ENCODE measurements around the gene ZNRF1. TPM values are rescaled to one million over a fixed set of nuclear protein-coding genes. Genes with fewer than 3 reads are reported as not detected.
A peak's percentile ranks its signal among the peaks of the same experiment; 100 is the strongest.

ZNRF1 gene
- total RNA-seq, 1 experiment from 2014 or later: 10.5 TPM

DNA sequence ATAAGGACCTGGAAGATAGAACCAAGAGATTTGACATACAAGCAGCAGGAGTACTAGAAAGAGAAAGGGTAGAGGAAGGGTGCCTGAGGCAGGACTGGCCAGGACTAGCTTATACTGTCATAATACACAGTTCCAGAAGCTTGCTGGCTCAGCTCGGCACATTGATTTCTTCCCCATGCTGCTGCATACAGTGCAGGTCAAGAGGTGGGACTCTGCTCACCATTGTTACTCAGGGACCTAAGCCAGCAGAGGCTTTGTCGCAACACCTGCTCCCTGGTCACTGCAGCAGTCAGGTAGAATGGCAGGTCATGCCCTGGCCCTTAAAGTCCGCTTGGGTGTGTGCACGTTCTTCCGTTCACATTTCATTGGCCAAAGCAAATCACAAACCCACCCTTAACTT lies 85.0 kb downstream of the ZNRF1 start:
- H3K27me3 Mint-ChIP-seq (ENCODE audit: insufficient read depth, unreplicated experiment): no peaks in the 10 kb centered on the region
- no peaks in the 10 kb centered on the region for H3K36me3 Mint-ChIP-seq (ENCODE audit: insufficient read depth, unreplicated experiment)
- no peak for DNase-seq (ENCODE audit: unreplicated experiment)
- CTCF ChIA-PET: interaction anchor here (0.5 kb wide), 1 partner anchor 131 kb away, joined by 3 read pairs; no protein-coding TSS in a partner anchor
- POLR2A ChIA-PET: no interaction called here
- H3K9me3 Mint-ChIP-seq (ENCODE audit: unreplicated experiment): no peaks in the 10 kb centered on the region
- intact Hi-C loops (cut with micrococcal nuclease): no loop called here
- BruUV-seq (replicated peaks): no TSS peak
- no peak overlapping the region for H3K27ac Mint-ChIP-seq (ENCODE audit: low read depth, unreplicated experiment)
- peaks cover 6% of the 10 kb centered on the region for H3K4me1 Mint-ChIP-seq (ENCODE audit: insufficient read depth, unreplicated experiment)
- no peak overlapping the region for H3K4me3 Mint-ChIP-seq (ENCODE audit: unreplicated experiment)
- TF ChIP-seq, protein P1, sequence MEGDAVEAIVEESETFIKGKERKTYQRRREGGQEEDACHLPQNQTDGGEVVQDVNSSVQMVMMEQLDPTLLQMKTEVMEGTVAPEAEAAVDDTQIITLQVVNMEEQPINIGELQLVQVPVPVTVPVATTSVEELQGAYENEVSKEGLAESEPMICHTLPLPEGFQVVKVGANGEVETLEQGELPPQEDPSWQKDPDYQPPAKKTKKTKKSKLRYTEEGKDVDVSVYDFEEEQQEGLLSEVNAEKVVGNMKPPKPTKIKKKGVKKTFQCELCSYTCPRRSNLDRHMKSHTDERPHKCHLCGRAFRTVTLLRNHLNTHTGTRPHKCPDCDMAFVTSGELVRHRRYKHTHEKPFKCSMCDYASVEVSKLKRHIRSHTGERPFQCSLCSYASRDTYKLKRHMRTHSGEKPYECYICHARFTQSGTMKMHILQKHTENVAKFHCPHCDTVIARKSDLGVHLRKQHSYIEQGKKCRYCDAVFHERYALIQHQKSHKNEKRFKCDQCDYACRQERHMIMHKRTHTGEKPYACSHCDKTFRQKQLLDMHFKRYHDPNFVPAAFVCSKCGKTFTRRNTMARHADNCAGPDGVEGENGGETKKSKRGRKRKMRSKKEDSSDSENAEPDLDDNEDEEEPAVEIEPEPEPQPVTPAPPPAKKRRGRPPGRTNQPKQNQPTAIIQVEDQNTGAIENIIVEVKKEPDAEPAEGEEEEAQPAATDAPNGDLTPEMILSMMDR (IDR thresholded peaks at IDR 0.05; ENCODE audit: unreplicated experiment): no peak

GRCh38 chr16:75085556-75085955 lies 86.7 kb downstream of the ZNRF1 start:
- no peak overlapping the region for H3K27ac Mint-ChIP-seq (ENCODE audit: low read depth, unreplicated experiment)
- peaks cover 6% of the 10 kb centered on the region for H3K4me1 Mint-ChIP-seq (ENCODE audit: insufficient read depth, unreplicated experiment)
- BruUV-seq (replicated peaks): no TSS peak

GRCh38 chr16:75086281-75086680 lies 87.5 kb downstream of the ZNRF1 start:
- Mint-ChIP-seq H3K9me3 (ENCODE audit: unreplicated experiment) (no peaks in the 10 kb centered on the region), H3K36me3 (ENCODE audit: insufficient read depth, unreplicated experiment) (no peaks in the 10 kb centered on the region), H3K4me1 (ENCODE audit: insufficient read depth, unreplicated experiment) (peaks cover 6% of the 10 kb centered on the region), H3K4me3 (ENCODE audit: unreplicated experiment) (no peak overlapping the region), H3K27me3 (ENCODE audit: insufficient read depth, unreplicated experiment) (no peaks in the 10 kb centered on the region), H3K27ac (ENCODE audit: low read depth, unreplicated experiment) (peak overlapping the region; percentile 51)
- intact Hi-C loops (cut with micrococcal nuclease): no loop called here
- peak; percentile 4 for DNase-seq (ENCODE audit: unreplicated experiment)
- ChIA-PET CTCF (interaction anchor here (0.6 to 1.4 kb wide), 6 partner anchors 9 to 104 kb away, joined by 3 to 5 read pairs (median 3); no protein-coding TSS in a partner anchor), POLR2A (interaction anchor here (1.1 kb wide), 1 partner anchor 23 kb away, joined by 4 read pairs; no protein-coding TSS in a partner anchor)
- BruUV-seq (replicated peaks): no TSS peak
- TF ChIP-seq, protein P1 (IDR thresholded peaks at IDR 0.05; ENCODE audit: unreplicated experiment): no peak

More at GRCh38 chr16:75085556-75085955, 86.7 kb downstream of the ZNRF1 start:
- Mint-ChIP-seq H3K4me3 (ENCODE audit: unreplicated experiment) (no peak overlapping the region), H3K9me3 (ENCODE audit: unreplicated experiment) (no peaks in the 10 kb centered on the region), H3K27me3 (ENCODE audit: insufficient read depth, unreplicated experiment) (no peaks in the 10 kb centered on the region), H3K36me3 (ENCODE audit: insufficient read depth, unreplicated experiment) (no peaks in the 10 kb centered on the region)
- intact Hi-C loops (cut with micrococcal nuclease): no loop called here
- ChIA-PET POLR2A (no interaction called here), CTCF (interaction anchor here (0.6 to 1.1 kb wide), 4 partner anchors 9 to 103 kb away, joined by 3 read pairs; no protein-coding TSS in a partner anchor)
- no peak for DNase-seq (ENCODE audit: unreplicated experiment)
- TF ChIP-seq, protein P1 (IDR thresholded peaks at IDR 0.05; ENCODE audit: unreplicated experiment): no peak

GRCh38 chr16:75086688-75087374 lies 88.0 kb downstream of the ZNRF1 start:
- Mint-ChIP-seq H3K27me3 (ENCODE audit: insufficient read depth, unreplicated experiment) (no peaks in the 10 kb centered on the region), H3K36me3 (ENCODE audit: insufficient read depth, unreplicated experiment) (no peaks in the 10 kb centered on the region), H3K9me3 (ENCODE audit: unreplicated experiment) (no peaks in the 10 kb centered on the region), H3K27ac (ENCODE audit: low read depth, unreplicated experiment) (peak overlapping the region; percentile 51), H3K4me3 (ENCODE audit: unreplicated experiment) (no peak overlapping the region), H3K4me1 (ENCODE audit: insufficient read depth, unreplicated experiment) (peaks cover 6% of the 10 kb centered on the region)
- CTCF ChIA-PET: interaction anchor here (0.6 to 1.4 kb wide), 2 partner anchors 24 to 36 kb away, joined by 3 to 5 read pairs; no protein-coding TSS in a partner anchor
- TF ChIP-seq, protein P1 (IDR thresholded peaks at IDR 0.05; ENCODE audit: unreplicated experiment): no peak
- intact Hi-C loops (cut with micrococcal nuclease): no loop called here
- no TSS peak for BruUV-seq (replicated peaks)
- DNase-seq (ENCODE audit: unreplicated experiment): no peak
- POLR2A ChIA-PET: interaction anchor here (1.1 kb wide), 1 partner anchor 22 kb away, joined by 4 read pairs; no protein-coding TSS in a partner anchor

Data from MCF 10A (cell line).